IMR-90 (cell line): ENCODE results near the gene LLCFC1.

Experiments
- CTCF ChIP-seq: conservative IDR thresholded peaks from 2 replicates; pipeline ENCODE4 v1.5.1; 2012; ENCODE audit warnings: mild to moderate bottlenecking, low read depth, low read length, improper control_type of control experiment
- ELK1 ChIP-seq: fragments of 150-350 bp; IDR thresholded peaks from 2 replicates; pipeline ENCODE4 v1.6.1; 2016; ENCODE audit warnings: low read depth, mild to moderate bottlenecking, low read length, moderate library complexity, borderline replicate concordance
- MAZ ChIP-seq: IDR thresholded peaks from 2 replicates; pipeline ENCODE4 v1.6.1; 2012; ENCODE audit warnings: low read depth, mild to moderate bottlenecking, low read length, improper control_type of control experiment, moderate library complexity, borderline replicate concordance
- POLR2A ChIP-seq: IDR thresholded peaks from 2 replicates; pipeline ENCODE4 v1.6.1; 2012; ENCODE audit warnings: mild to moderate bottlenecking, low read depth, low read length

- TF ChIP-seq MAZ (no peak), POLR2A (no peak), CTCF (no peak), ELK1 (no peak)
These were observed 24.0 kb upstream of the LLCFC1 start for GRCh38 chr7:142915315-142915714.
